Panc1 (cell line): ENCODE results near the gene PADI2. TPM values are rescaled to one million over a fixed set of nuclear protein-coding genes. Genes with fewer than 3 reads are reported as not detected.

ENCODE experiments used
- ATAC-seq: fragments of 200-7000 bp; cut with Tn5 transposase; 2 replicates; pipeline ENCODE4 v1.9.1; 2020; ENCODE audit warnings: mild to moderate bottlenecking, moderate library complexity
- BruUV-seq: library from RNA; stranded (reverse); fragments of 400-500 nt; replicated peaks from 2 replicates; lab custom pipeline; 2021; lab: Mats Ljungman, UMichigan
- CTCF ChIA-PET: fragments of 300-600 bp; sonication (Branson Sonifier 250); formaldehyde crosslinking; loops from one replicate; lab custom pipeline; 2022; ENCODE audit warnings: antibody characterized with exemption; lab: Charles Lee
- POLR2A ChIA-PET: fragments of 300-600 bp; sonication (Branson Sonifier 250); formaldehyde crosslinking; loops from one replicate; lab custom pipeline; 2022; ENCODE audit warnings: antibody characterized with exemption; lab: Charles Lee
- DNase-seq: peaks from one replicate; pipeline ENCODE4 v3.0.0-alpha.2; 2010; ENCODE audit warnings: low read depth, low spot score
- H3K27ac ChIP-seq: 2 replicates; pipeline ENCODE4 v1.5.1; 2011; ENCODE audit warnings: mild to moderate bottlenecking, low read length, inconsistent platforms
- H3K27me3 ChIP-seq: fragments of 200-500 bp; sonication (Bioruptor generic); 2 replicates; pipeline ENCODE4 v1.6.0; 2014; ENCODE audit warnings: low read length, inconsistent platforms; ENCODE audit not compliant: control insufficient read depth, insufficient read depth
- H3K36me3 ChIP-seq: fragments of 200-500 bp; sonication (Bioruptor generic); 2 replicates; pipeline ENCODE4 v1.5.1; 2014; ENCODE audit warnings: inconsistent platforms, mild to moderate bottlenecking, low read length, moderate library complexity; ENCODE audit not compliant: control insufficient read depth, insufficient read depth
- H3K4me1 ChIP-seq: 2 replicates; pipeline ENCODE4 v1.5.1; 2011; ENCODE audit warnings: inconsistent platforms, mild to moderate bottlenecking, low read length, moderate library complexity; ENCODE audit not compliant: control insufficient read depth, insufficient read depth
- H3K4me3 ChIP-seq, 2 experiments: 2 replicates each; pipeline ENCODE4 v1.5.1; 2011 to 2012; ENCODE audit warnings: low read depth in 2 of 2, low read length in 2 of 2, mild to moderate bottlenecking in 2 of 2, inconsistent platforms in 1 of 2, moderate library complexity in 1 of 2
- H3K9me3 ChIP-seq: fragments of 200-500 bp; sonication (Bioruptor generic); 2 replicates; pipeline ENCODE4 v1.5.1; 2014; ENCODE audit warnings: low read depth, mild to moderate bottlenecking, inconsistent platforms, low read length, moderate library complexity; ENCODE audit not compliant: control insufficient read depth, insufficient read depth
- CTCF ChIP-seq: fragments of 450-650 bp; IDR thresholded peaks from 2 replicates; pipeline ENCODE4 v1.5.1; 2017; ENCODE audit warnings: mild to moderate bottlenecking
- POLR2AphosphoS5 ChIP-seq: IDR thresholded peaks from 2 replicates; pipeline ENCODE4 v1.6.1; 2012; ENCODE audit warnings: mild to moderate bottlenecking, low read depth, low read length, moderate library complexity
- REST ChIP-seq, 2 experiments: IDR thresholded peaks; 2 replicates each; pipeline ENCODE4 v1.6.1; 2011 to 2012; ENCODE audit warnings: low read depth in 2 of 2, control low read depth in 1 of 2, low read length in 1 of 2, mild to moderate bottlenecking in 1 of 2, moderate library complexity in 1 of 2; ENCODE audit not compliant: insufficient read depth in 1 of 2
- SIN3A ChIP-seq: IDR thresholded peaks from 2 replicates; pipeline ENCODE4 v1.6.1; 2012; ENCODE audit warnings: low read depth, mild to moderate bottlenecking, low read length, moderate library complexity, borderline replicate concordance; ENCODE audit not compliant: insufficient read depth
- TCF7L2 ChIP-seq: IDR thresholded peaks from 2 replicates; pipeline ENCODE4 v1.6.1; 2011; ENCODE audit warnings: mild to moderate bottlenecking, low read depth, low read length, inconsistent platforms
- in situ Hi-C: cut with HindIII; loops from 2 replicates; pipeline ENCODE4 v1.10.0; 2016; ENCODE audit warnings: low sequenced_read_pairs, low pct_unique_long_range_greater_than_20kb
- intact Hi-C: fragments of 100-400 bp; cut with micrococcal nuclease; formaldehyde crosslinking; loops from one replicate; pipeline ENCODE4 v1.10.0; 2022; ENCODE audit not compliant: unreplicated experiment
- total RNA-seq: library from RNA; stranded (reverse); gene quantifications from one replicate; pipeline ENCODE4 v1.2.1, GENCODE V29; 2021; ENCODE audit not compliant: unreplicated experiment

Gene PADI2
- total RNA-seq, 1 experiment from 2014 or later, result 507 TPM

DNA sequence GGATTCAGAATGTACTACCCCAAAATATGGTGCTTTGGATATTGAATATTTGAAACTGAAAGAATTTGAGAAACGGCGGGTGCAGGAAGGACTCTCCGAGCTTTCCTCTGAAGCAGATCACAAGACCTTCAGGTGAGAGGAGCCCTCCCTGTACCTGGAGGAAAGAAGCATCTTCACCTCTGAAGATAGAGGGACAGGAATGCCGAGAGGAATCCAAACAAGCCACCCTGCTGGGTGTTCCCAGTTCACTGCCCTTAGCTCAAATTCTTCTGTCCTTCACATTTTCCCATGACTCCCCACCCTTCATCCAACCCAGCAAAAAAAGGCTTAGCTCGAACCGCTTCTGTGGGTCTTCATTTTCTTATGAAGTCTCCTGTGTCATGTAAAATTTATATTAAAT is 18.2 kb upstream of the PADI2 start:
- intact Hi-C loops (no loop called here), in situ Hi-C loops (no loop called here)
- no peak for DNase-seq
- TF ChIP-seq POLR2AphosphoS5 (no peak), SIN3A (no peak)
- no peaks in the 10 kb centered on the region for H3K9me3 ChIP-seq
- ATAC-seq, result no peak
- peak overlapping the region; percentile 84 for H3K27ac ChIP-seq
- BruUV-seq, result no TSS peak
- H3K4me3 ChIP-seq, result no peak overlapping the region
- ChIA-PET POLR2A (no interaction called here), CTCF (no interaction called here)
- peaks cover 38% of the 10 kb centered on the region for H3K4me1 ChIP-seq
- H3K36me3 ChIP-seq, result no peaks in the 10 kb centered on the region
- no peaks in the 10 kb centered on the region for H3K27me3 ChIP-seq

DNA sequence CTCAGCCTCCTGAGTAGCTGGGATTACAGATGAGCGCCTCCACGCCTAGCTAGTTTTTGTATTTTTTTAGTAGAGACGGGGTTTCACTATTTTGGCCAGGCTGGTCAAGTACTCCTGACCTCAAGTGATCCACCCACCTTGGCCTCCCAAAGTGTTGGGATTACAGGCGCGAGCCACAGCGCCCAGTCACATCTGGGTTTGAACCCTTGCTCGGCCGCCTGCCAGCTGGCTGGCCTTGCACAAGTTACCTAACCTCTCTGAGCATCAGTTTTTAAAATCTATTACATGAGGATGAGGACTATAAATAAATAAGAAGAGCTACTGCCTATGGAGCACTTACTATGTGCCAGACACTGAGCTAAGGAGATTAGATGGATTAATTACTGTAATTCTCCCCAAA is 17.7 kb upstream of the PADI2 start:
- Histone ChIP-seq H3K27ac (peak overlapping the region; percentile 84), H3K36me3 (no peaks in the 10 kb centered on the region), H3K9me3 (no peaks in the 10 kb centered on the region), H3K27me3 (no peaks in the 10 kb centered on the region), H3K4me1 (peaks cover 39% of the 10 kb centered on the region), H3K4me3 (no peak overlapping the region)
- intact Hi-C loops (no loop called here), in situ Hi-C loops (no loop called here)
- CTCF ChIA-PET, result no interaction called here
- ATAC-seq, result no peak
- DNase-seq, result no peak
- BruUV-seq, result no TSS peak
- POLR2A ChIA-PET, result no interaction called here
- TF ChIP-seq POLR2AphosphoS5 (no peak), TCF7L2 (no peak), CTCF (no peak), REST (IDR thresholded peaks at IDR 0.05; ENCODE audit: insufficient read depth in 1 of 2, low read depth in 2 of 2, low read length in 1 of 2) (no peak), SIN3A (no peak)

DNA sequence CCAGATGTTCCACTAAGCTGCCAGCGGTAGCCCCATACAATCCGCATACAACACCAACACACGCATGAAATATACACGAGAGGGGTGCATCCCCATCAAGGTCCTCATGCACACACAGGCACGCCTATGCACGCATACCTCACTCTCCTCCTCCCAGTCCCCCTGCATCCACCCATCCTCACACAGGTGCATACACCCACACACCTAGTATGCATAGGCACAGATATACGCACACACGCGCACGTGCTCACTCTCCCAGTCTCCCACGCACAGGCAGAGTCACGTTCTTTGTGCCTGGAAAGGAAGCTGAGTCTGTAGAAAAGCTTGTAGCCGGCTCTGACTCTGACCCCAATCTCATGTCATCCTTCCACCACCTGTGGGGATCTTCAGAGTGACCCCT is 16.9 kb upstream of the PADI2 start:
- H3K36me3 ChIP-seq, result no peaks in the 10 kb centered on the region
- TF ChIP-seq POLR2AphosphoS5, result no peak
- TF ChIP-seq TCF7L2, result no peak
- no peak for TF ChIP-seq SIN3A
- no peak for TF ChIP-seq CTCF
- TF ChIP-seq REST (IDR thresholded peaks at IDR 0.05; ENCODE audit: insufficient read depth in 1 of 2, low read depth in 2 of 2, low read length in 1 of 2), result no peak
- ATAC-seq (no peak), DNase-seq (no peak)
- CTCF ChIA-PET, result no interaction called here
- H3K4me1 ChIP-seq, result peaks cover 39% of the 10 kb centered on the region
- POLR2A ChIA-PET, result interaction anchor here (0.7 to 1.2 kb wide), 2 partner anchors 61 to 97 kb away, joined by 4 to 5 read pairs; no protein-coding TSS in a partner anchor
- H3K27me3 ChIP-seq, result no peaks in the 10 kb centered on the region
- peak overlapping the region; percentile 84 for H3K27ac ChIP-seq
- intact Hi-C loops (no loop called here), in situ Hi-C loops (no loop called here)
- H3K9me3 ChIP-seq, result no peaks in the 10 kb centered on the region
- no TSS peak for BruUV-seq
- H3K4me3 ChIP-seq, result no peak overlapping the region
